Calu3 (cell line): ENCODE results near the gene AIF1L. TPM values are rescaled to one million over a fixed set of nuclear protein-coding genes. Genes with fewer than 3 reads are reported as not detected.

ENCODE experiments used
- BruUV-seq: library from RNA; stranded (reverse); fragments of 400-500 nt; replicated peaks from 2 replicates; lab custom pipeline; 2021; lab: Mats Ljungman, UMichigan
- CTCF ChIA-PET: fragments of 300-600 bp; sonication (Branson Sonifier 250); formaldehyde crosslinking; loops from one replicate; lab custom pipeline; 2022; ENCODE audit warnings: antibody characterized with exemption; lab: Charles Lee
- DNase-seq: peaks from one replicate; pipeline ENCODE4 v3.0.0; 2022
- H3K27ac Mint-ChIP-seq: one replicate; pipeline ENCODE4 v1.8.0; 2022; ENCODE audit warnings: mixed read lengths; ENCODE audit not compliant: unreplicated experiment
- H3K27me3 Mint-ChIP-seq: one replicate; pipeline ENCODE4 v1.8.0; 2022; ENCODE audit warnings: mixed read lengths; ENCODE audit not compliant: unreplicated experiment
- H3K36me3 Mint-ChIP-seq: one replicate; pipeline ENCODE4 v1.8.0; 2022; ENCODE audit warnings: mild to moderate bottlenecking, moderate library complexity, mixed read lengths; ENCODE audit not compliant: insufficient read depth, unreplicated experiment
- H3K4me1 Mint-ChIP-seq: one replicate; pipeline ENCODE4 v1.8.0; 2022; ENCODE audit warnings: mild to moderate bottlenecking, low read depth, mixed read lengths; ENCODE audit not compliant: unreplicated experiment
- H3K4me3 Mint-ChIP-seq: one replicate; pipeline ENCODE4 v1.8.0; 2022; ENCODE audit warnings: mild to moderate bottlenecking, low read depth, moderate library complexity, mixed read lengths; ENCODE audit not compliant: unreplicated experiment
- H3K9me3 Mint-ChIP-seq: one replicate; pipeline ENCODE4 v1.8.0; 2022; ENCODE audit warnings: low read depth, mixed read lengths; ENCODE audit not compliant: unreplicated experiment
- intact Hi-C: fragments of 100-400 bp; cut with micrococcal nuclease; formaldehyde crosslinking; loops from one replicate; pipeline ENCODE4 v1.10.0; 2022; ENCODE audit not compliant: unreplicated experiment
- total RNA-seq: library from RNA; stranded (reverse); gene quantifications from 2 replicates; pipeline ENCODE4 v1.2.3, GENCODE V29; 2022
- TF ChIP-seq, protein P1 (sequence below): fragments of 200-600 bp; IDR thresholded peaks from one replicate; pipeline ENCODE4 v1.8.0; 2022; ENCODE audit warnings: antibody characterized with exemption; ENCODE audit not compliant: unreplicated experiment

The AIF1L gene
- total RNA-seq, 1 experiment from 2014 or later, result 27.2 TPM

DNA sequence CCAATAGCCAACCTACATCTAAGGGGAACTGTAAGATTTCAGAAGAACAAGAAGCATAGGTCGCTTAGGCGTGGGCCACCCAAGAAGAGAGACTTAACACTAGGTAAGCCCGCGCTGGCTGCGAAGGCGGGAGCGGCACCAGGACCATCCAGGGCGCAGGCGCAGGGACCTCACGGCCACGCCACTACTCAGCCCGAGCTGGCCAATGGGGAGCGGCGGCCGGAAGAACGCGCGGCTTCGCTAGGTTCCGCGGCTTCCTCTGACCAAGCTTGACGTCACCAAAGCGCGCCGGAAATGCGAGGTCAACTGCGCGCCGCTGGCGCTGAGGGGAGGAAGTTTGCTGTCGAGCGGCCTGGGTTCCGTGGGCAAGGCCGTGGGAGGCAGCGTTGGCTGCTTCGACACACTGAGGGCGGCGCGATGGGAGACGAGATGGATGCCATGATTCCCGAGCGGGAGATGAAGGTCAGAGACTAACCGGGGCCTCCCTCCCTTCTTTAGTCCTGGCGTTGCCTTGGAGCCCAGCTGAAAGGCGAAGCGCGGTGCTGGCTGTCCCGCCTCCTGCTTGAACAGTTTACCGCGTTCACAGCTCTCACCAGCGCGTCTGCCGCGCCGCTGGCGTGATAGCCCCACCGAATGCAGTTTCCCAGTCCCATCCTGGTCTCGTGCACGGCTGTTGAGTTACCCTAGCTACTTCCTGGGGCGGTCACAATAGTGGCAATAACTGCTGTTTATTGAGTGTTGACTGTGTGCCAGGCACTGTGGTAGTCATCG is 29.1 kb downstream of the AIF1L start, which contains the start of gene NUP214:
NUP214 (plus strand) TSS at position 299 of the 771 bp plus-strand sequence; CDS start at position 418, 119 bp downstream.
- Mint-ChIP-seq H3K27me3 (no peaks in the 10 kb centered on the region), H3K4me3 (peak within 1 kb of the TSS; percentile 84), H3K36me3 (peaks cover 28% of the 10 kb centered on the region), H3K4me1 (peaks cover 24% of the 10 kb centered on the region), H3K9me3 (no peaks in the 10 kb centered on the region), H3K27ac (peak within 1 kb of the TSS; percentile 97)
- intact Hi-C loops, result no loop called here
- CTCF ChIA-PET, result no interaction called here
- TF ChIP-seq, protein P1, sequence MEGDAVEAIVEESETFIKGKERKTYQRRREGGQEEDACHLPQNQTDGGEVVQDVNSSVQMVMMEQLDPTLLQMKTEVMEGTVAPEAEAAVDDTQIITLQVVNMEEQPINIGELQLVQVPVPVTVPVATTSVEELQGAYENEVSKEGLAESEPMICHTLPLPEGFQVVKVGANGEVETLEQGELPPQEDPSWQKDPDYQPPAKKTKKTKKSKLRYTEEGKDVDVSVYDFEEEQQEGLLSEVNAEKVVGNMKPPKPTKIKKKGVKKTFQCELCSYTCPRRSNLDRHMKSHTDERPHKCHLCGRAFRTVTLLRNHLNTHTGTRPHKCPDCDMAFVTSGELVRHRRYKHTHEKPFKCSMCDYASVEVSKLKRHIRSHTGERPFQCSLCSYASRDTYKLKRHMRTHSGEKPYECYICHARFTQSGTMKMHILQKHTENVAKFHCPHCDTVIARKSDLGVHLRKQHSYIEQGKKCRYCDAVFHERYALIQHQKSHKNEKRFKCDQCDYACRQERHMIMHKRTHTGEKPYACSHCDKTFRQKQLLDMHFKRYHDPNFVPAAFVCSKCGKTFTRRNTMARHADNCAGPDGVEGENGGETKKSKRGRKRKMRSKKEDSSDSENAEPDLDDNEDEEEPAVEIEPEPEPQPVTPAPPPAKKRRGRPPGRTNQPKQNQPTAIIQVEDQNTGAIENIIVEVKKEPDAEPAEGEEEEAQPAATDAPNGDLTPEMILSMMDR, result no peak
- DNase-seq, result peak; percentile 94
- BruUV-seq, result no TSS peak

GRCh38 chr9:131126059-131126426 is 29.7 kb downstream of the AIF1L start:
- intact Hi-C loops, result no loop called here
- no peaks in the 10 kb centered on the region for H3K27me3 Mint-ChIP-seq
- TF ChIP-seq, protein P1, result no peak
- H3K4me3 Mint-ChIP-seq, result peak overlapping the region; percentile 84
- H3K36me3 Mint-ChIP-seq, result peaks cover 28% of the 10 kb centered on the region
- peaks cover 22% of the 10 kb centered on the region for H3K4me1 Mint-ChIP-seq
- no peaks in the 10 kb centered on the region for H3K9me3 Mint-ChIP-seq
- peak overlapping the region; percentile 97 for H3K27ac Mint-ChIP-seq
- CTCF ChIA-PET, result no interaction called here
- BruUV-seq, result TSS peak; percentile 43
- DNase-seq, result no peak

GRCh38 chr9:131129183-131129582 is 32.9 kb downstream of the AIF1L start:
- no peak overlapping the region for H3K27ac Mint-ChIP-seq
- TF ChIP-seq, protein P1, result no peak
- intact Hi-C loops, result no loop called here
- no peaks in the 10 kb centered on the region for H3K27me3 Mint-ChIP-seq
- H3K9me3 Mint-ChIP-seq, result no peaks in the 10 kb centered on the region
- no peak overlapping the region for H3K4me3 Mint-ChIP-seq
- peaks cover 37% of the 10 kb centered on the region for H3K36me3 Mint-ChIP-seq
- DNase-seq, result no peak
- CTCF ChIA-PET, result no interaction called here
- BruUV-seq, result no TSS peak
- H3K4me1 Mint-ChIP-seq, result no peaks in the 10 kb centered on the region

DNA sequence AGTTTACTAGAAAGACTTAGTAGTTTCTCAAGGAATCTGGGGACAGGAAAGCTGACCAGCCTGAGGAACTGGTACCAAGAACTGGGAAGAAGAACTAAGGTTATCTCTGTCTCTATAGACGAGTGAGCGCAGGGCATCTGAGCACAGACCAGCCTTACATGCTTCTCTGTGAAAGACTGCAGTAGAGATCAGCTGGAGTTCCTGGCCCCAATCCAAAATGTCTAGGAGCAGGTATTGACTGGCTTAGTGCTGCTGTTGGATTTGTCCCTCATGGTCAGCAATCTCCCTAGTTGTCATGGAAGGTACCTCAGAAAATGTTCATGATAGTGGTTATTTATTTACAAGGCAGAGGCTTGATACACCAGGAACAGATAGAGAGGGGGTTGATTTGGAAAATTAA is 42.3 kb downstream of the AIF1L start:
- CTCF ChIA-PET, result interaction anchor here (1.0 kb wide), 1 partner anchor 29 kb away, joined by 3 read pairs; no protein-coding TSS in a partner anchor
- no TSS peak for BruUV-seq
- intact Hi-C loops, result no loop called here
- H3K4me1 Mint-ChIP-seq, result no peaks in the 10 kb centered on the region
- no peak for DNase-seq
- H3K27me3 Mint-ChIP-seq, result no peaks in the 10 kb centered on the region
- no peak overlapping the region for H3K4me3 Mint-ChIP-seq
- TF ChIP-seq, protein P1, result no peak
- peaks cover 42% of the 10 kb centered on the region for H3K36me3 Mint-ChIP-seq
- no peaks in the 10 kb centered on the region for H3K9me3 Mint-ChIP-seq
- no peak overlapping the region for H3K27ac Mint-ChIP-seq
